Cardiac muscle cell (in vitro differentiated cells and primary cell): Measurements from ENCODE around the gene CDR2. TPM values are rescaled to one million over a fixed set of nuclear protein-coding genes. Genes with fewer than 3 reads are reported as not detected.

Experiments
- DNase-seq, 2 donors: peaks; one replicate each; pipeline versions ENCODE4 v3.0.0 to v3.0.0-alpha.2; 2010 to 2017; ENCODE audit warnings: low read depth in 1 of 2, low spot score in 1 of 2
- H3K27ac ChIP-seq: fragments of 200-600 bp; sonication (generic); 2 replicates; pipeline ENCODE4 v1.5.1; 2016
- H3K27me3 ChIP-seq: fragments of 200-600 bp; sonication (generic); 2 replicates; pipeline ENCODE4 v1.6.0; 2016; ENCODE audit warnings: control low read depth
- H3K36me3 ChIP-seq: fragments of 200-600 bp; sonication (generic); 2 replicates; pipeline ENCODE4 v1.5.1; 2016; ENCODE audit warnings: control low read depth
- H3K4me1 ChIP-seq: fragments of 200-600 bp; sonication (generic); 2 replicates; pipeline ENCODE4 v1.8.1; 2017; ENCODE audit warnings: low read depth, mild to moderate bottlenecking, mixed run types
- H3K4me3 ChIP-seq: fragments of 200-600 bp; sonication (generic); 2 replicates; pipeline ENCODE4 v1.5.1; 2016; ENCODE audit warnings: mild to moderate bottlenecking
- H3K9me3 ChIP-seq: fragments of 200-600 bp; sonication (generic); 2 replicates; pipeline ENCODE4 v1.5.1; 2017; ENCODE audit warnings: low read depth, mild to moderate bottlenecking, control low read depth
- polyA plus RNA-seq: library from polyadenylated mRNA; unstranded; fragments of >200 nt; fragmentation: Nextera tagmentation; extraction: Ambion mirVana; gene quantifications from 2 replicates; pipeline ENCODE4 v1.2.1, GENCODE V29; 2016
- total RNA-seq: library from RNA; depleted of rRNA; stranded (reverse); fragments of >200 nt; gene quantifications from 2 replicates; pipeline ENCODE4 v1.2.3, GENCODE V29; 2016
- TF ChIP-seq, protein P1 (sequence below): IDR thresholded peaks from 2 replicates; pipeline ENCODE4 v1.5.1; 2012; ENCODE audit warnings: low read depth, mild to moderate bottlenecking, low read length

CDR2 gene
- total and polyA plus RNA-seq, 2 experiments from 2014 or later = 9.7 to 10.7 TPM

DNA sequence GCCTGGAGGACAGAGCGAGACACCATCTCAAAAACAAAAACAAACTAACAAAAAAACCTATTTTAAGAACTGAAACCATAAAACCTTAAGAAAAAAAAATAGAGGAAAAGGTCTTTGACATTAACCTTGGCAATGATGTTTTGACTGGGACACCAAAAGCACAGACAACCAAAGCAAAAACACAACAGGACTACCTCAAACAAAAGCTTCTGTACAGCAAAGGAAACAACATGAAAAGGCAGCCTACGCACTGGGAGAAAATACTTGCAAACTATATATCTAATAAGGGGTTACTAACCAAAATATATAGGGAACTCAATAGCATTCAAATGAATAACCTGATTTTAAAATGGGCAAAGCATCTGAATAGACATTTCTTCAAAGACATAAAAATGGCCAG, 32.3 kb downstream of the CDR2 start:
- no peaks in the 10 kb centered on the region for H3K27me3 ChIP-seq
- H3K9me3 ChIP-seq = no peaks in the 10 kb centered on the region
- no peak for DNase-seq
- H3K4me3 ChIP-seq = no peak overlapping the region
- TF ChIP-seq, protein P1, sequence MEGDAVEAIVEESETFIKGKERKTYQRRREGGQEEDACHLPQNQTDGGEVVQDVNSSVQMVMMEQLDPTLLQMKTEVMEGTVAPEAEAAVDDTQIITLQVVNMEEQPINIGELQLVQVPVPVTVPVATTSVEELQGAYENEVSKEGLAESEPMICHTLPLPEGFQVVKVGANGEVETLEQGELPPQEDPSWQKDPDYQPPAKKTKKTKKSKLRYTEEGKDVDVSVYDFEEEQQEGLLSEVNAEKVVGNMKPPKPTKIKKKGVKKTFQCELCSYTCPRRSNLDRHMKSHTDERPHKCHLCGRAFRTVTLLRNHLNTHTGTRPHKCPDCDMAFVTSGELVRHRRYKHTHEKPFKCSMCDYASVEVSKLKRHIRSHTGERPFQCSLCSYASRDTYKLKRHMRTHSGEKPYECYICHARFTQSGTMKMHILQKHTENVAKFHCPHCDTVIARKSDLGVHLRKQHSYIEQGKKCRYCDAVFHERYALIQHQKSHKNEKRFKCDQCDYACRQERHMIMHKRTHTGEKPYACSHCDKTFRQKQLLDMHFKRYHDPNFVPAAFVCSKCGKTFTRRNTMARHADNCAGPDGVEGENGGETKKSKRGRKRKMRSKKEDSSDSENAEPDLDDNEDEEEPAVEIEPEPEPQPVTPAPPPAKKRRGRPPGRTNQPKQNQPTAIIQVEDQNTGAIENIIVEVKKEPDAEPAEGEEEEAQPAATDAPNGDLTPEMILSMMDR = no peak
- H3K4me1 ChIP-seq = no peaks in the 10 kb centered on the region
- peaks cover 7% of the 10 kb centered on the region for H3K36me3 ChIP-seq
- H3K27ac ChIP-seq = no peak overlapping the region

DNA sequence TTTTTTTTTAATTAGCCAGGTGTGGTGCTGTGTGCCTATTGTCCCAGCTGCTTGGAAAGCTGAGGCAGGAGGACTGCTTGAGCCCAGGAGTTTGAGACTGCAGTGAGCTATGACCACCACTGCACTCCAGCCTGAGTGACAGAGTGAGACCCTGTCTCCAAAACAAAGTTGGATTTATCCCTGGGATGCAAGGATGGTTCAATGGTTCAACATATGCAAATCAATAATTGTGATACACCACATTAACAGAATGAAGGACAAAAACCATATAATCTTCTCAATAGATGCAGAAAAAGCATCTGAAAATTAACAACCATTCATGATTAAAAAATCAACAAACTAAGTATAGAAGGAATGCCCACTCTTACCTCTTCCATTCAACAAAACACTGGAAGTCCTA, 33.5 kb downstream of the CDR2 start:
- DNase-seq = no peak
- Histone ChIP-seq H3K4me1 (no peaks in the 10 kb centered on the region), H3K36me3 (no peaks in the 10 kb centered on the region), H3K27me3 (no peaks in the 10 kb centered on the region), H3K4me3 (no peak overlapping the region), H3K27ac (no peak overlapping the region), H3K9me3 (no peaks in the 10 kb centered on the region)
- TF ChIP-seq, protein P1 = no peak

DNA sequence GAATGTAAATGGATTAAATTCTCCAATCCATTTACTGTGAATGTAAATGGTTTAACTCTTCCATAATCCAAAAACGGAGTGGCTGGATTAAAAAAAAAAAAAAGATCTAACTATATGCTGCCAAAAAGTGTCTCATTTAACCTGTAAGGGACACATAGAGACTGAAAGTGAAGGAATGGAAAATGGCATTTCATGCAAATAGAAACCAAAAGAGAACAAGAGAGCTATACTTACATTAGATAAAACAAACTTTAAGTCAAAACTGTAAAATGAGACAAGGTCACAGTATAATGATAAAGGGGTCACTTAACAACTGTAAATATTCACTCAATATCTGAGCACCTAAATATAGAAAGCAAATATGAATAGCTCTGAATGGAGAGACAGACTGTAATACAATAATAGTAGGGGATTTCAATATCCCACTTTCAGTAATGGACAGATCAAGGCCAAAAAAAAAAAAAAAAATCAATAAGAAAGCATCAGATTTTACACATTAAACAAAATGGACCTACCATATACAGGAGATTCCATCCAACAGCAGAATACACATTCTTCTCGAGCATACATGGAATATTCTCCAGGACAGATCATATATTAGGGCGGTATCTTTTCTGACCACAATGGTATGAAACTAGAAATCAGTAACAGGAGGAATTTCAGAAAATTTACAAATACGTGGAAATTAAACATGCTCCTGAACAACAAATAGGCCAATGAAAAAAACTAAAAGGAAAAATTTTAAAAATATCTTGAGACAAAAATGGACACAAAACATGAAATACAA, 36.4 kb downstream of the CDR2 start:
- no peaks in the 10 kb centered on the region for H3K9me3 ChIP-seq
- DNase-seq = no peak
- TF ChIP-seq, protein P1 = no peak
- no peaks in the 10 kb centered on the region for H3K4me1 ChIP-seq
- no peak overlapping the region for H3K27ac ChIP-seq
- no peaks in the 10 kb centered on the region for H3K27me3 ChIP-seq
- H3K36me3 ChIP-seq = peaks cover 13% of the 10 kb centered on the region
- H3K4me3 ChIP-seq = no peak overlapping the region

DNA sequence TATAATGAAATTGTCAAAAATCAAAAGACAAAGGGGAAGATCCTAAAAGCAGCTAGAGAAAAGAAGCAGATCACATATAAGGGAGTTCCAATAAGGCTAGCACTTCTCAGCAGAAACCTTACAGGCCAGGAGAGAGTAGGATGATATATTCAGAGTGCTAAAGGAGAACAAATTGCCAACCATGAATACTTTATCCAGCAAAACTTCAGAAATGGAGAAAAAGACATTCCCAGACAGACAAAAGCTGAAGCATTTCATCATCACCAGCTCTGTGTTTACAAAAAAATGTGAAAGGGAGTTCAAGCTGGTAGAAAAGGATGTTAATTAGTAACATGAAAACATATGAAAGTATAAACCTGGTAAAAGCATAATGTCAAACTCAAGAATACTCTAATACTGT, 37.4 kb downstream of the CDR2 start:
- Histone ChIP-seq H3K27ac (no peak overlapping the region), H3K9me3 (no peaks in the 10 kb centered on the region), H3K27me3 (no peaks in the 10 kb centered on the region), H3K4me1 (no peaks in the 10 kb centered on the region), H3K4me3 (no peak overlapping the region), H3K36me3 (peaks cover 13% of the 10 kb centered on the region)
- TF ChIP-seq, protein P1 = no peak
- no peak for DNase-seq

DNA sequence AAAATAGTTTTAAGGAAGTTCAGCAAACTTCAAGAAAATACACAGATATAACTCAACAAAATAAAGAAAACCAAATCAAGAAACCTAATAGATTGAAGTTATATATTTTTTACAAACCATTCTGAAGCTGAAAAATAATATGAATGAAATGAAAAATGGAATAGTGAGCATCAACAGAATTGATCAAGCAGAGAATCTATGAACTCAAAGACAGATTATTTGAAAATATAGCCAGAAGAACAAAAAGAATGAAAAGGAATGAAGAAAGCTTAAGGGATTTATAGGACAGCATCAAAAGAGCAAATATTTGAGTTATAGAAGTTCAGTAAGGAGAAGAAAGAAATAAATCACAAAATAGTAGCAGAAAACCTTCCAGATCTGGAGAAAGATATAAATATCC, 37.8 kb downstream of the CDR2 start:
- H3K36me3 ChIP-seq = peaks cover 13% of the 10 kb centered on the region
- H3K27me3 ChIP-seq = no peaks in the 10 kb centered on the region
- TF ChIP-seq, protein P1 = no peak
- DNase-seq = no peak
- H3K4me1 ChIP-seq = no peaks in the 10 kb centered on the region
- no peak overlapping the region for H3K4me3 ChIP-seq
- no peaks in the 10 kb centered on the region for H3K9me3 ChIP-seq
- H3K27ac ChIP-seq = no peak overlapping the region
